Measurements from ENCODE around the gene JAKMIP1. TPM values are rescaled to one million over a fixed set of nuclear protein-coding genes. Genes with fewer than 3 reads are reported as not detected.

The JAKMIP1 gene
- total RNA-seq, 1 experiment from 2014 or later, result not detected

DNA sequence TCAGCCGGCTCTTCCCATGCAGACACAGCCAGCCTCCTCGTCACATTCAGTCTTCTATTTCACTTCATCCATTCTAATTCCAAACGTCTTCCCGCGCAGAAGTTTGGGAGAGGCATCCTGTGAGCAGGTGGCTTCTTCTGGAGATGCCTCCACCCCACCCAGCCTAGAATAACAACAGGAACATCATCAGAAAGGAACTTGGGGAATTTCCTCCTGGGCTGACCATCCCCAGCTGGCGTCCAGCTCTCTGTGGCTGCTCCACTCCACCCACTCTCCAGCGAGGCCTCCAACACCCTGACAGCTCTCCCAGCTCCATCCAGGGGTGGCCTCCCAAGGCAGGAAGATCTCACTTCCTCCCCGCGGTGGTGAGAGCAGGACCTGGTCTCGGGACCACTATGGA, 176.6 kb downstream of the JAKMIP1 start:
- no peak for DNase-seq
- H3K27ac Mint-ChIP-seq (ENCODE audit: unreplicated experiment), result no peak overlapping the region
- H3K36me3 Mint-ChIP-seq (ENCODE audit: insufficient read depth, unreplicated experiment), result no peaks in the 10 kb centered on the region
- H3K27me3 Mint-ChIP-seq (ENCODE audit: unreplicated experiment), result peaks cover 37% of the 10 kb centered on the region
- peaks cover 3% of the 10 kb centered on the region for H3K9me3 Mint-ChIP-seq (ENCODE audit: low read depth, unreplicated experiment)
- H3K4me3 Mint-ChIP-seq (ENCODE audit: low read depth, unreplicated experiment), result no peak overlapping the region
- TF ChIP-seq, protein P1, sequence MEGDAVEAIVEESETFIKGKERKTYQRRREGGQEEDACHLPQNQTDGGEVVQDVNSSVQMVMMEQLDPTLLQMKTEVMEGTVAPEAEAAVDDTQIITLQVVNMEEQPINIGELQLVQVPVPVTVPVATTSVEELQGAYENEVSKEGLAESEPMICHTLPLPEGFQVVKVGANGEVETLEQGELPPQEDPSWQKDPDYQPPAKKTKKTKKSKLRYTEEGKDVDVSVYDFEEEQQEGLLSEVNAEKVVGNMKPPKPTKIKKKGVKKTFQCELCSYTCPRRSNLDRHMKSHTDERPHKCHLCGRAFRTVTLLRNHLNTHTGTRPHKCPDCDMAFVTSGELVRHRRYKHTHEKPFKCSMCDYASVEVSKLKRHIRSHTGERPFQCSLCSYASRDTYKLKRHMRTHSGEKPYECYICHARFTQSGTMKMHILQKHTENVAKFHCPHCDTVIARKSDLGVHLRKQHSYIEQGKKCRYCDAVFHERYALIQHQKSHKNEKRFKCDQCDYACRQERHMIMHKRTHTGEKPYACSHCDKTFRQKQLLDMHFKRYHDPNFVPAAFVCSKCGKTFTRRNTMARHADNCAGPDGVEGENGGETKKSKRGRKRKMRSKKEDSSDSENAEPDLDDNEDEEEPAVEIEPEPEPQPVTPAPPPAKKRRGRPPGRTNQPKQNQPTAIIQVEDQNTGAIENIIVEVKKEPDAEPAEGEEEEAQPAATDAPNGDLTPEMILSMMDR (IDR thresholded peaks at IDR 0.05; ENCODE audit: unreplicated experiment), result no peak
- no TSS peak for BruUV-seq (replicated peaks)
- no peaks in the 10 kb centered on the region for H3K4me1 Mint-ChIP-seq (ENCODE audit: low read depth, unreplicated experiment)
- CTCF ChIA-PET, result no interaction called here
- intact Hi-C loops (cut with micrococcal nuclease; ENCODE audit: unreplicated experiment), result no loop called here

DNA sequence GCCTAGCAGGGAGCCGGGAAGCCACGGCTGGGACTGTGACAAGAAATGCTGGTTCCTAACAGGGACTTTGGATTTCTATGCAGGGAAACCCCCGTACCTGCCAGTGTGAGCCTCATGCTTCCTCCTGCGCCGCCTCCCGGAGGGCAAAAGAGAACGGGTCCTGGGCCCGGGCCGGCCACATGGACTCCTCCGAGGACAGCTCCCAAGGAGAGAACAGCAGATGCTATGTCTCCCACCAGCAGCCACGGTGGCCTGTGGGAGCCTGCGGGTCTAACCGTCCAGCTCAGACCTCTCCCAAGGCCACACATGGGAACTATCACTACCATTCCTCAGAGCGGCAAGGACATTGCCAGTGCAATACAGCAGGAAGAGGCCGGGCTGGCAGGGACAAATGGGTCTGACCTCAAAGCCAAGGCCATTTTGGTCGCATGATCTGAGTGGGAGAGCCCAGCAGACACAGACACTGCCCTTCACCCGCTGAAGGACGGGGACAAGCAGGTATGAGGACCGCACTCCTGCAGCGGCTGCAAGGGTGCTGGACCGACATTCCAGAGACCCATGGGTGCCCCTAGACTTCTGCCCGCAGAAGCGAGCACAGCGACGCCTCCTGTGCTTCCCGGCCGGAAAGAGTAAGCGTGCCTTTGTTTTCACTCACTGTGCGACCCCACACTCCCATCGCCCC, 177.6 kb downstream of the JAKMIP1 start:
- CTCF ChIA-PET, result no interaction called here
- no peaks in the 10 kb centered on the region for H3K4me1 Mint-ChIP-seq (ENCODE audit: low read depth, unreplicated experiment)
- H3K27ac Mint-ChIP-seq (ENCODE audit: unreplicated experiment), result no peak overlapping the region

DNA sequence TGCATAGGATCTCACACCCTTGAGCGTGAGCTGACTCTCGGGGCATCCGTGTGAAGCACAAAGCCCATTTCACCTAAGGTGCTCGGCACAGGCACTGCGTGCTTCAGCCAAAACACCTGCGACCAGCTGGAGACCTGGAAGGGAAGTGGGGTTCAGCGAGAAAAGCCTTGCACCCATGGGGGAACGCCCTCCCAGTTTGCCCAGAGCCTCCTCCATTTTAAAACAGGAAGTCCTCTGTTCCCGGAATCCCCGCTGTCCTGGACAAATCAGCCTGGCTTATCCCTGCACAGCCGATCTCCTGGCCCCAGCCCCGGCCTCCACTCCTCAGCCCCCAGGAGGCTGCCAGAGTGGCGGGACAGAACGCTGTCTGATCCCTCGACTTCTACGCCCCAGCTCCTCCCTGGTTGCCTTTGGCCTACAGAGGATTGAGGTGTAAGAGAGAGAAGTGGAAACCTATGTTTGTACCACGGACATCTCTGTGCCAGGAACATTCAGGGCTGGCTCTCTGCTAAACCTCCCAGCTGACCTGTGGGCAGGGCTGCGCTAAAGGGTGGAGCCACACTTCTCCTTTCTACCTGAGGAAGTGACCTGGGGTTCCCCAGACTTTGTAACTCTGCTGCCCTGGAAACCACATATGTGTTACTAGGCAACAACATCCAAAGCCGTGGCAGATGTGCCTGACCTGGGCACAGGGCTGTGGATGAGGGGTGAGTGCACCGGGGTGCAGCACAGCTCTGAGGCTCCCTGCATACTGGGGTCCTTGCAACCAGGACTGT, 178.3 kb downstream of the JAKMIP1 start:
- intact Hi-C loops (cut with micrococcal nuclease; ENCODE audit: unreplicated experiment), result no loop called here
- H3K36me3 Mint-ChIP-seq (ENCODE audit: insufficient read depth, unreplicated experiment), result no peaks in the 10 kb centered on the region
- CTCF ChIA-PET, result no interaction called here
- DNase-seq, result no peak
- BruUV-seq (replicated peaks), result no TSS peak
- no peaks in the 10 kb centered on the region for H3K4me1 Mint-ChIP-seq (ENCODE audit: low read depth, unreplicated experiment)
- H3K27ac Mint-ChIP-seq (ENCODE audit: unreplicated experiment), result no peak overlapping the region
- no peak overlapping the region for H3K4me3 Mint-ChIP-seq (ENCODE audit: low read depth, unreplicated experiment)
- H3K9me3 Mint-ChIP-seq (ENCODE audit: low read depth, unreplicated experiment), result peaks cover 3% of the 10 kb centered on the region
- TF ChIP-seq, protein P1 (IDR thresholded peaks at IDR 0.05; ENCODE audit: unreplicated experiment), result no peak
- H3K27me3 Mint-ChIP-seq (ENCODE audit: unreplicated experiment), result peaks cover 49% of the 10 kb centered on the region

More for the DNA sequence above, 177.6 kb downstream of the JAKMIP1 start:
- BruUV-seq (replicated peaks), result no TSS peak
- Mint-ChIP-seq H3K4me3 (ENCODE audit: low read depth, unreplicated experiment) (no peak overlapping the region), H3K36me3 (ENCODE audit: insufficient read depth, unreplicated experiment) (no peaks in the 10 kb centered on the region), H3K9me3 (ENCODE audit: low read depth, unreplicated experiment) (peaks cover 3% of the 10 kb centered on the region), H3K27me3 (ENCODE audit: unreplicated experiment) (peaks cover 47% of the 10 kb centered on the region)
- DNase-seq, result no peak
- intact Hi-C loops (cut with micrococcal nuclease; ENCODE audit: unreplicated experiment), result no loop called here
- TF ChIP-seq, protein P1 (IDR thresholded peaks at IDR 0.05; ENCODE audit: unreplicated experiment), result no peak

DNA sequence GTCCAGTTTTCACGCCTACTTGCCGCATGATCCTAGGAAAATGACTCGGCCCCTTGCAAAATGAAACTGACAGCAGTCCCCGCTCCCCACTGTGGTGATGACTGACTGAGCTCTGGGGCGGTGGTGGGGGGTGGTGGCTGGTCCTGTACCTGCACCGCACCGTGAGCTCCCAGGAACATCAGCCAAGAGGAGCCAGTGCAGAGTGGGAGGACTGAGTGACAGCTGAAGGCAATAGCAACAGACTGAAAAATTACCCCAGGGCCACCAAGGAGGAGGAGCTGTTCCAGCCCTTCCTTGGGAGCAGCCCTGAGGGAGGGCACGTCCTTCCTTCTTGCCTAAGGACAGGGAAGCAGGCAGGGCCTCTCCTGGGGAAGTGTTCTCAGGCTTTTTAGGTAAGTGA, 179.7 kb downstream of the JAKMIP1 start:
- Mint-ChIP-seq H3K9me3 (ENCODE audit: low read depth, unreplicated experiment) (peaks cover 3% of the 10 kb centered on the region), H3K27ac (ENCODE audit: unreplicated experiment) (no peak overlapping the region), H3K36me3 (ENCODE audit: insufficient read depth, unreplicated experiment) (no peaks in the 10 kb centered on the region), H3K4me3 (ENCODE audit: low read depth, unreplicated experiment) (no peak overlapping the region), H3K27me3 (ENCODE audit: unreplicated experiment) (peaks cover 39% of the 10 kb centered on the region), H3K4me1 (ENCODE audit: low read depth, unreplicated experiment) (no peaks in the 10 kb centered on the region)
- TF ChIP-seq, protein P1 (IDR thresholded peaks at IDR 0.05; ENCODE audit: unreplicated experiment), result no peak
- DNase-seq, result no peak
- BruUV-seq (replicated peaks), result no TSS peak
- intact Hi-C loops (cut with micrococcal nuclease; ENCODE audit: unreplicated experiment), result no loop called here
- CTCF ChIA-PET, result no interaction called here

Measured in Calu3 (cell line).